GM19328 (cell line): Measurements from ENCODE around the gene RAB11A.

ENCODE experiments used
- ATAC-seq: cut with Tn5 transposase; IDR thresholded peaks from one replicate; pipeline ENCODE4 v1.9.1; 2021; ENCODE audit warnings: mild to moderate bottlenecking, moderate library complexity; ENCODE audit not compliant: unreplicated experiment

The RAB11A gene

GRCh38 chr15:65869126-65869953 is at the start of gene RAB11A:
Gene RAB11A (plus strand): TSS chr15:65869491. CDS start chr15:65869586, 95 bp downstream.
- peak; percentile 78 for ATAC-seq

- no peak for ATAC-seq
These were observed 49.7 kb upstream of the RAB11A start for GRCh38 chr15:65819563-65819960.

- ATAC-seq, result no peak
These were observed 48.2 kb upstream of the RAB11A start for GRCh38 chr15:65821070-65821469.

- no peak for ATAC-seq
These were observed 47.0 kb upstream of the RAB11A start for GRCh38 chr15:65822316-65822715.

- no peak for ATAC-seq
These were observed 45.1 kb upstream of the RAB11A start for GRCh38 chr15:65824031-65824743.

- no peak for ATAC-seq
These were observed 44.2 kb upstream of the RAB11A start for GRCh38 chr15:65824941-65825544.

GRCh38 chr15:65827065-65827464 is 42.2 kb upstream of the RAB11A start:
- ATAC-seq, result no peak

GRCh38 chr15:65828585-65828984 is 40.7 kb upstream of the RAB11A start:
- ATAC-seq, result no peak

- no peak for ATAC-seq
These were observed 40.0 kb upstream of the RAB11A start for GRCh38 chr15:65829130-65829764.

- ATAC-seq, result no peak
These were observed 36.5 kb upstream of the RAB11A start for GRCh38 chr15:65832549-65833364.

GRCh38 chr15:65833501-65834205 is 35.6 kb upstream of the RAB11A start:
- ATAC-seq, result no peak

GRCh38 chr15:65834603-65835282 is 34.5 kb upstream of the RAB11A start:
- no peak for ATAC-seq

- ATAC-seq, result no peak
These were observed 33.8 kb upstream of the RAB11A start for GRCh38 chr15:65835447-65835846.

GRCh38 chr15:65836665-65837064 is 32.6 kb upstream of the RAB11A start:
- no peak for ATAC-seq

GRCh38 chr15:65837301-65838294 is 31.7 kb upstream of the RAB11A start:
- ATAC-seq, result no peak

- no peak for ATAC-seq
These were observed 29.9 kb upstream of the RAB11A start for GRCh38 chr15:65839354-65839901.

GRCh38 chr15:65839985-65840384 is 29.3 kb upstream of the RAB11A start:
- ATAC-seq, result no peak
